DOHH2 (cell line): ENCODE measurements around the gene MID1.

ENCODE experiments used
- H3F3A ChIP-seq: fragments of 200-600 bp; sonication (generic), shearing (Covaris generic); 2 replicates; pipeline ENCODE4 v1.6.0; 2016; ENCODE audit warnings: antibody characterized with exemption, mild to moderate bottlenecking; ENCODE audit not compliant: control insufficient read depth, insufficient read depth
- H3K27ac ChIP-seq: fragments of 200-600 bp; sonication (generic); 2 replicates; pipeline ENCODE4 v1.5.1; 2014; ENCODE audit warnings: low read depth, mild to moderate bottlenecking, low read length, moderate library complexity
- H3K27me3 ChIP-seq: fragments of 200-600 bp; sonication (generic); 2 replicates; pipeline ENCODE4 v1.6.1; 2014; ENCODE audit warnings: mild to moderate bottlenecking, low read length, mixed read lengths; ENCODE audit not compliant: control insufficient read depth
- H3K36me3 ChIP-seq: fragments of 200-600 bp; sonication (generic); 2 replicates; pipeline ENCODE4 v1.6.1; 2014; ENCODE audit warnings: mild to moderate bottlenecking, low read length, moderate library complexity, mixed read lengths; ENCODE audit not compliant: control insufficient read depth
- H3K4me1 ChIP-seq: fragments of 200-600 bp; sonication (generic); 2 replicates; pipeline ENCODE4 v1.6.1; 2014; ENCODE audit warnings: mild to moderate bottlenecking, low read length, mixed read lengths; ENCODE audit not compliant: control insufficient read depth
- H3K4me2 ChIP-seq: fragments of 200-600 bp; sonication (generic); 2 replicates; pipeline ENCODE4 v1.6.0; 2014; ENCODE audit warnings: mild to moderate bottlenecking, low read length, moderate library complexity
- H3K4me3 ChIP-seq: fragments of 200-600 bp; sonication (generic); 2 replicates; pipeline ENCODE4 v1.5.1; 2014; ENCODE audit warnings: mild to moderate bottlenecking, low read length, mixed read lengths
- H3K79me2 ChIP-seq: fragments of 200-600 bp; sonication (generic); 2 replicates; pipeline ENCODE4 v1.6.1; 2014; ENCODE audit warnings: mild to moderate bottlenecking, low read length, mixed read lengths; ENCODE audit not compliant: control insufficient read depth
- H3K9me2 ChIP-seq: fragments of 200-600 bp; sonication (generic); replicated peaks from 2 replicates; pipeline ENCODE4 v1.6.1; 2014; ENCODE audit warnings: mild to moderate bottlenecking, low read length, mixed read lengths; ENCODE audit not compliant: control insufficient read depth
- H3K9me3 ChIP-seq: fragments of 200-600 bp; sonication (generic); 2 replicates; pipeline ENCODE4 v1.6.1; 2014; ENCODE audit warnings: antibody characterized with exemption, low read length, mixed read lengths; ENCODE audit not compliant: control insufficient read depth, insufficient read depth
- H4K20me1 ChIP-seq: fragments of 200-600 bp; sonication (generic); 2 replicates; pipeline ENCODE4 v1.6.0; 2014; ENCODE audit warnings: low read depth, mild to moderate bottlenecking, antibody characterized with exemption, low read length, moderate library complexity; ENCODE audit not compliant: control insufficient read depth, insufficient read depth
- EZH2phosphoT487 ChIP-seq: fragments of 200-600 bp; sonication (generic); IDR thresholded peaks from 2 replicates; pipeline ENCODE4 v1.6.1; 2017; ENCODE audit warnings: borderline replicate concordance, mild to moderate bottlenecking, antibody characterized with exemption, low read length, moderate library complexity, mixed read lengths
- TF ChIP-seq, protein P1 (sequence below): fragments of 200-600 bp; sonication (generic); IDR thresholded peaks from one replicate; pipeline ENCODE4 v1.5.1; 2014; ENCODE audit warnings: antibody characterized with exemption, mild to moderate bottlenecking, low read depth, low read length; ENCODE audit not compliant: poor library complexity, severe bottlenecking

MID1 gene

DNA sequence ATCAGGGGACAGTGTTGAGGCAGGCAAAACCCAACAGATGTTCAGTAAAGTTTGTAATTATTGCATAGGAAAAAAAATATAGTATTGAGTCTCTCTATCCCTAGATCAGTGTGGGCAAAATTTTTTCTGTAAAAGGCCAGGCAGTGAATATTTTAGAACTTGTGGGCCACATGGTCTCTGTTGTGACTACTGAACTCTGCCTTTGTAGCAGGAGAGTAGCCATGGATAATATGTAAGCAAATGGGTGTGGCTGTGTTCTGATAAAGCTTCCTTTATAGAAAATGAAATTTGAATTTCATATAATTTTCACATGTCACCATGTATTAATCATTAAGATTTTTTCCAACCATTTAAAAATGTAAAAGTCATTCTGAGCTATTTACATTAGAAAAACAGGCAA, 193.1 kb downstream of the MID1 start:
- no peaks in the 10 kb centered on the region for H3K27me3 ChIP-seq
- H3K9me3 ChIP-seq: no peaks in the 10 kb centered on the region
- H3K4me2 ChIP-seq: no peak overlapping the region
- H3F3A ChIP-seq: no peaks in the 10 kb centered on the region
- no peaks in the 10 kb centered on the region for H3K9me2 ChIP-seq
- H3K4me1 ChIP-seq: no peaks in the 10 kb centered on the region
- no peak overlapping the region for H3K4me3 ChIP-seq
- TF ChIP-seq EZH2phosphoT487: no peak
- TF ChIP-seq, protein P1, sequence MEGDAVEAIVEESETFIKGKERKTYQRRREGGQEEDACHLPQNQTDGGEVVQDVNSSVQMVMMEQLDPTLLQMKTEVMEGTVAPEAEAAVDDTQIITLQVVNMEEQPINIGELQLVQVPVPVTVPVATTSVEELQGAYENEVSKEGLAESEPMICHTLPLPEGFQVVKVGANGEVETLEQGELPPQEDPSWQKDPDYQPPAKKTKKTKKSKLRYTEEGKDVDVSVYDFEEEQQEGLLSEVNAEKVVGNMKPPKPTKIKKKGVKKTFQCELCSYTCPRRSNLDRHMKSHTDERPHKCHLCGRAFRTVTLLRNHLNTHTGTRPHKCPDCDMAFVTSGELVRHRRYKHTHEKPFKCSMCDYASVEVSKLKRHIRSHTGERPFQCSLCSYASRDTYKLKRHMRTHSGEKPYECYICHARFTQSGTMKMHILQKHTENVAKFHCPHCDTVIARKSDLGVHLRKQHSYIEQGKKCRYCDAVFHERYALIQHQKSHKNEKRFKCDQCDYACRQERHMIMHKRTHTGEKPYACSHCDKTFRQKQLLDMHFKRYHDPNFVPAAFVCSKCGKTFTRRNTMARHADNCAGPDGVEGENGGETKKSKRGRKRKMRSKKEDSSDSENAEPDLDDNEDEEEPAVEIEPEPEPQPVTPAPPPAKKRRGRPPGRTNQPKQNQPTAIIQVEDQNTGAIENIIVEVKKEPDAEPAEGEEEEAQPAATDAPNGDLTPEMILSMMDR: no peak
- H3K79me2 ChIP-seq: no peaks in the 10 kb centered on the region
- no peaks in the 10 kb centered on the region for H4K20me1 ChIP-seq
- no peak overlapping the region for H3K27ac ChIP-seq
- no peaks in the 10 kb centered on the region for H3K36me3 ChIP-seq

DNA sequence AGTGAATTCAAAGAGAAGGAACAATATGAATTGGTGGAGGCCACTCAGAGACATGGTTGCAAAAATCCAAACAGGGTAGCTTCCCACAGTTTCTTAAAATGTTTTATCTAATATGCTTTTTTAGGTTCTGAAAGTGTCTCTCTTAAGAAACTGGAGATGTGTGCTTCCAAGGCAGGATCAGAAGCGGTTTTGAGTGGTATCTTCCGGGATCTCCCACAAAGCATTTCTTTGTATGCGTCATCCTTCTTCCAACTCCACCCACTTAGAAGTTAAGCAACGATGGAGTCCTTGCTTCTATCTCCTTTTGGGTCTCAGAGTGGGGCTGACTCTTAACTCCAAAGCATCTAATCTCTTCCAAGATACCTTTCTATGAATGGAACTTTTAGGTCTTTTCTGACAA, 196.7 kb downstream of the MID1 start:
- Histone ChIP-seq H3K79me2 (no peaks in the 10 kb centered on the region), H3K36me3 (no peaks in the 10 kb centered on the region), H3K4me3 (no peak overlapping the region), H3K27ac (no peak overlapping the region), H3F3A (no peaks in the 10 kb centered on the region), H3K4me1 (no peaks in the 10 kb centered on the region), H3K27me3 (no peaks in the 10 kb centered on the region), H4K20me1 (no peaks in the 10 kb centered on the region), H3K9me2 (no peaks in the 10 kb centered on the region), H3K9me3 (no peaks in the 10 kb centered on the region), H3K4me2 (no peak overlapping the region)
- TF ChIP-seq, protein P1: no peak
- TF ChIP-seq EZH2phosphoT487: no peak

DNA sequence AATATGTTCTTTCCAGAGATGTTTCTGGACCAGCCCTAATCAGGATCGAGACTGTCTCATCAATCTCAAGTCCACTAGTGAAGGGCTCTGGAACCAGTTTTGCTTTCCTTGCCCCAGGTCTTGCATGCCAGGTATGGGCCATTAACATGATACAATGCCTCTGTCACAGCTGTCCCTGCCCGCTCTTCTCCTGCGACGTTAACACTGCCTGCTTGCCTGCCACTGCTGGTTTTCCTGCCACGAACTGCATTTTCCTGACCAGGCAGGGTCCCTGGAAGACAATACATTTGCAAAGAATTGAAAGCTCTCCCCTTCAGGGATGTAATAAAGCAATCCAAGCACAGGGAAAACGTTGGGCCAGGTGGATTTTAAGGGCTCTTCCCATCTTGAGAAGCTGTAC, 200.3 kb downstream of the MID1 start:
- no peaks in the 10 kb centered on the region for H4K20me1 ChIP-seq

More for the DNA sequence above, 200.3 kb downstream of the MID1 start:
- H3F3A ChIP-seq: no peaks in the 10 kb centered on the region
- H3K4me1 ChIP-seq: no peaks in the 10 kb centered on the region
- TF ChIP-seq, protein P1: no peak
- TF ChIP-seq EZH2phosphoT487: no peak
- no peaks in the 10 kb centered on the region for H3K9me2 ChIP-seq
- H3K79me2 ChIP-seq: no peaks in the 10 kb centered on the region
- no peak overlapping the region for H3K4me3 ChIP-seq
- no peaks in the 10 kb centered on the region for H3K27me3 ChIP-seq
- H3K27ac ChIP-seq: no peak overlapping the region
- no peak overlapping the region for H3K4me2 ChIP-seq
- no peaks in the 10 kb centered on the region for H3K9me3 ChIP-seq
- H3K36me3 ChIP-seq: no peaks in the 10 kb centered on the region
